Neural cell (in vitro differentiated cells): ENCODE data around the gene AK5.

Experiments used
- EP300 ChIP-seq: fragments of 450-650 bp; conservative IDR thresholded peaks from 2 replicates; pipeline ENCODE4 v1.6.1; 2014; ENCODE audit warnings: antibody characterized with exemption, mild to moderate bottlenecking, moderate library complexity; ENCODE audit not compliant: poor library complexity, severe bottlenecking
- EZH2 ChIP-seq: fragments of 200-600, 300-800 bp; shearing (Covaris generic), sonication (generic); IDR thresholded peaks from 2 replicates; pipeline ENCODE4 v1.6.1; 2014; ENCODE audit warnings: antibody characterized with exemption, low read length, borderline replicate concordance, mild to moderate bottlenecking; ENCODE audit not compliant: insufficient read depth, poor library complexity, severe bottlenecking
- POLR2AphosphoS5 ChIP-seq: IDR thresholded peaks from 2 replicates; pipeline ENCODE4 v1.6.1; 2012
- TF ChIP-seq, protein P1 (sequence below): fragments of 450-650 bp; IDR thresholded peaks from 2 replicates; pipeline ENCODE4 v1.5.1; 2014; ENCODE audit warnings: antibody characterized with exemption, mild to moderate bottlenecking, moderate library complexity; ENCODE audit not compliant: poor library complexity, severe bottlenecking
- TF ChIP-seq, protein P2 (sequence below): IDR thresholded peaks from 2 replicates; pipeline ENCODE4 v1.6.1; 2012; ENCODE audit warnings: borderline replicate concordance

DNA sequence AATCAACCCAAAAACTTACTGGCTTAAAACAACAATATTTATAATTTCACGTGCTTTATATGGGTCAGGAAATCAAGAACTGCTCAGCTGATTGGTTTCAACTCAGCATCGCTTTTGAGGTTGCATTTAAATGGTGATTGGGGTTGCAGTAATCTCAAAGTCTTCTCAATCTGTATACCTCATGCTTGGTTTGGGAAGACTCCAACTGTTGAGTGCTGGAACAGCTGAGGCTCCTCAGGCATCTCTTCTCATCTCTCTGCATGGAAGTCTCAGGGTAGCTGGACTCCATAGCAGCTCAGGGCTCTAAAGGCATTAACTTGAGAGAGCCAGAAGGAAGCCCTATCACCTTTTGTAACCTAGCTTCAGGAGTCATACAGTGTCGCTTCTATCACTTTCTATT lies 35.1 kb downstream of the AK5 start:
- TF ChIP-seq, protein P1, sequence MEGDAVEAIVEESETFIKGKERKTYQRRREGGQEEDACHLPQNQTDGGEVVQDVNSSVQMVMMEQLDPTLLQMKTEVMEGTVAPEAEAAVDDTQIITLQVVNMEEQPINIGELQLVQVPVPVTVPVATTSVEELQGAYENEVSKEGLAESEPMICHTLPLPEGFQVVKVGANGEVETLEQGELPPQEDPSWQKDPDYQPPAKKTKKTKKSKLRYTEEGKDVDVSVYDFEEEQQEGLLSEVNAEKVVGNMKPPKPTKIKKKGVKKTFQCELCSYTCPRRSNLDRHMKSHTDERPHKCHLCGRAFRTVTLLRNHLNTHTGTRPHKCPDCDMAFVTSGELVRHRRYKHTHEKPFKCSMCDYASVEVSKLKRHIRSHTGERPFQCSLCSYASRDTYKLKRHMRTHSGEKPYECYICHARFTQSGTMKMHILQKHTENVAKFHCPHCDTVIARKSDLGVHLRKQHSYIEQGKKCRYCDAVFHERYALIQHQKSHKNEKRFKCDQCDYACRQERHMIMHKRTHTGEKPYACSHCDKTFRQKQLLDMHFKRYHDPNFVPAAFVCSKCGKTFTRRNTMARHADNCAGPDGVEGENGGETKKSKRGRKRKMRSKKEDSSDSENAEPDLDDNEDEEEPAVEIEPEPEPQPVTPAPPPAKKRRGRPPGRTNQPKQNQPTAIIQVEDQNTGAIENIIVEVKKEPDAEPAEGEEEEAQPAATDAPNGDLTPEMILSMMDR: no peak
- TF ChIP-seq EP300: no peak
- TF ChIP-seq, protein P2, sequence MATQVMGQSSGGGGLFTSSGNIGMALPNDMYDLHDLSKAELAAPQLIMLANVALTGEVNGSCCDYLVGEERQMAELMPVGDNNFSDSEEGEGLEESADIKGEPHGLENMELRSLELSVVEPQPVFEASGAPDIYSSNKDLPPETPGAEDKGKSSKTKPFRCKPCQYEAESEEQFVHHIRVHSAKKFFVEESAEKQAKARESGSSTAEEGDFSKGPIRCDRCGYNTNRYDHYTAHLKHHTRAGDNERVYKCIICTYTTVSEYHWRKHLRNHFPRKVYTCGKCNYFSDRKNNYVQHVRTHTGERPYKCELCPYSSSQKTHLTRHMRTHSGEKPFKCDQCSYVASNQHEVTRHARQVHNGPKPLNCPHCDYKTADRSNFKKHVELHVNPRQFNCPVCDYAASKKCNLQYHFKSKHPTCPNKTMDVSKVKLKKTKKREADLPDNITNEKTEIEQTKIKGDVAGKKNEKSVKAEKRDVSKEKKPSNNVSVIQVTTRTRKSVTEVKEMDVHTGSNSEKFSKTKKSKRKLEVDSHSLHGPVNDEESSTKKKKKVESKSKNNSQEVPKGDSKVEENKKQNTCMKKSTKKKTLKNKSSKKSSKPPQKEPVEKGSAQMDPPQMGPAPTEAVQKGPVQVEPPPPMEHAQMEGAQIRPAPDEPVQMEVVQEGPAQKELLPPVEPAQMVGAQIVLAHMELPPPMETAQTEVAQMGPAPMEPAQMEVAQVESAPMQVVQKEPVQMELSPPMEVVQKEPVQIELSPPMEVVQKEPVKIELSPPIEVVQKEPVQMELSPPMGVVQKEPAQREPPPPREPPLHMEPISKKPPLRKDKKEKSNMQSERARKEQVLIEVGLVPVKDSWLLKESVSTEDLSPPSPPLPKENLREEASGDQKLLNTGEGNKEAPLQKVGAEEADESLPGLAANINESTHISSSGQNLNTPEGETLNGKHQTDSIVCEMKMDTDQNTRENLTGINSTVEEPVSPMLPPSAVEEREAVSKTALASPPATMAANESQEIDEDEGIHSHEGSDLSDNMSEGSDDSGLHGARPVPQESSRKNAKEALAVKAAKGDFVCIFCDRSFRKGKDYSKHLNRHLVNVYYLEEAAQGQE: no peak
- TF ChIP-seq POLR2AphosphoS5: no peak
- TF ChIP-seq EZH2: no peak
